HepG2 (cell line): ENCODE data around the gene CYB5R3. TPM values are rescaled to one million over a fixed set of nuclear protein-coding genes. Genes with fewer than 3 reads are reported as not detected.
A peak's percentile ranks its signal among the peaks of the same experiment; 100 is the strongest.

ENCODE experiments used
- ATAC-seq: fragments of 200-7000 bp; cut with Tn5 transposase; 3 replicates; pipeline ENCODE4 v1.9.1; 2020; ENCODE audit warnings: mild to moderate bottlenecking, moderate library complexity
- BruUV-seq: library from RNA; stranded (reverse); fragments of 400-500 nt; replicated peaks from 2 replicates; lab custom pipeline; 2021; lab: Mats Ljungman, UMichigan
- CTCF ChIA-PET: fragments of 300-600 bp; formaldehyde crosslinking; extraction: SDS; loops from one replicate; lab custom pipeline; 2021; ENCODE audit warnings: low total read pairs, inconsistent platforms, low intra/inter-chr PET ratio; lab: Yijun Ruan, JAX
- POLR2A ChIA-PET: fragments of 350-600 bp; sonication (Branson Sonifier 250); formaldehyde crosslinking; loops from one replicate; lab custom pipeline; 2020; ENCODE audit warnings: antibody characterized with exemption, inconsistent platforms; lab: Yijun Ruan, JAX
- DNase-seq: peaks from one replicate; pipeline ENCODE4 v3.0.0-alpha.2; 2015; ENCODE audit warnings: low spot score
- FAIRE-seq: peaks from 3 replicates; lab custom pipeline; 2011; peaks lifted over from hg19 to GRCh38; lab: Jason Lieb, UNC
- H2AFZ ChIP-seq: one replicate; pipeline ENCODE4 v1.6.1; 2011; ENCODE audit warnings: low read length, inconsistent platforms
- H3K27ac ChIP-seq: fragments of 300-600 bp; 3 replicates; pipeline ENCODE4 v1.8.0; 2011; ENCODE audit warnings: mixed run types, mild to moderate bottlenecking, mixed read lengths, low read length, inconsistent platforms; ENCODE audit not compliant: insufficient read depth; ENCODE audit errors: extremely low read length
- H3K27me3 ChIP-seq, 2 experiments: fragments of 200-600 bp in 1 of 2; 2 replicates in 1 of 2; 3 replicates in 1 of 2; pipeline versions ENCODE4 v1.6.0 to v1.8.0; 2011; ENCODE audit warnings: low read length in 2 of 2, mild to moderate bottlenecking in 2 of 2, moderate library complexity in 2 of 2, inconsistent platforms in 1 of 2; ENCODE audit not compliant: insufficient read depth in 2 of 2, control insufficient read depth in 1 of 2
- H3K36me3 ChIP-seq, 2 experiments: fragments of 200-600 bp in 1 of 2; replicated peaks in 1 of 2; 2 replicates in 1 of 2; 3 replicates in 1 of 2; pipeline versions ENCODE4 v1.5.1 to v1.8.0; 2011; ENCODE audit warnings: low read length in 2 of 2, inconsistent platforms in 1 of 2; ENCODE audit not compliant: insufficient read depth in 2 of 2, control insufficient read depth in 1 of 2
- H3K4me1 ChIP-seq: 2 replicates; pipeline ENCODE4 v1.5.1; 2012; ENCODE audit warnings: low read length, inconsistent platforms; ENCODE audit not compliant: insufficient read depth
- H3K4me2 ChIP-seq: 2 replicates; pipeline ENCODE4 v1.6.0; 2011; ENCODE audit warnings: low read depth, low read length, inconsistent platforms
- H3K4me3 ChIP-seq, 3 experiments: fragments of 200-600 bp in 1 of 3; sonication (generic), shearing (Covaris generic) in 1 of 3; replicated peaks in 1 of 3; 2 replicates each; pipeline ENCODE4 v1.5.1; 2011 to 2016; ENCODE audit warnings: low read length in 3 of 3, inconsistent platforms in 2 of 3, low read depth in 2 of 3, mild to moderate bottlenecking in 2 of 3, control low read depth in 1 of 3, mixed read lengths in 1 of 3; ENCODE audit not compliant: insufficient read depth in 1 of 3
- H3K79me2 ChIP-seq: one replicate; pipeline ENCODE4 v1.6.1; 2011; ENCODE audit warnings: low read length, inconsistent platforms; ENCODE audit not compliant: insufficient read depth
- H3K9ac ChIP-seq: 2 replicates; pipeline ENCODE4 v1.6.0; 2011; ENCODE audit warnings: mild to moderate bottlenecking, low read depth, low read length, inconsistent platforms; ENCODE audit not compliant: insufficient read depth
- H3K9me3 ChIP-seq: 2 replicates; pipeline ENCODE4 v1.5.1; 2012; ENCODE audit warnings: mild to moderate bottlenecking, low read length
- H4K20me1 ChIP-seq: 2 replicates; pipeline ENCODE4 v1.6.0; 2011; ENCODE audit warnings: inconsistent platforms, mild to moderate bottlenecking, low read length, moderate library complexity; ENCODE audit not compliant: insufficient read depth
- FOXK1 ChIP-seq: sonication (generic); formaldehyde crosslinking; IDR thresholded peaks from 2 replicates; pipeline ENCODE4 v1.4.0; 2020; ENCODE audit warnings: low read depth, missing genetic modification reagents, borderline replicate concordance
- WGBS: methylation state at CpG from one replicate; pipeline ENCODE4 v1.1.6; 2017; ENCODE audit warnings: low lambda C conversion rate; 5-methylcytosine and 5-hydroxymethylcytosine counted together
- in situ Hi-C: cut with HindIII; loops from 2 replicates; pipeline ENCODE4 v1.10.0; 2017; ENCODE audit warnings: low pct_unique_long_range_greater_than_20kb; ENCODE audit not compliant: extremely low pct_ligation_motif_present
- intact Hi-C: fragments of 100-400 bp; cut with micrococcal nuclease; formaldehyde crosslinking; loops from one replicate; pipeline ENCODE4 v1.10.0; 2022; ENCODE audit not compliant: unreplicated experiment
- polyA plus RNA-seq, 8 experiments: library from polyadenylated mRNA; depleted of rRNA in 3 of 8; stranded (reverse) in 7 of 8; unstranded in 1 of 8; fragments of >200 nt; fragmentation: Illumina TruSeq in 4 of 8; extraction: Trizol in 4 of 8; gene quantifications; 2 replicates each; pipeline versions ENCODE4 v1.2.1 to v1.2.3, GENCODE V29; 2011 to 2016; ENCODE audit warnings: low read depth in 4 of 8, missing spikeins in 1 of 8, mixed read lengths in 1 of 8; ENCODE audit not compliant: insufficient read depth in 1 of 8
- total RNA-seq, 5 experiments: library from RNA; depleted of rRNA; stranded (reverse); fragments of >200 nt; fragmentation: Illumina TruSeq; extraction: Trizol; gene quantifications; 2 replicates each; pipeline ENCODE4 v1.2.3, GENCODE V29; 2016; ENCODE audit warnings: low read depth in 1 of 5
- TF ChIP-seq, protein P1 (sequence below): sonication (generic); formaldehyde crosslinking; IDR thresholded peaks from 2 replicates; pipeline ENCODE4 v1.5.0; 2020; ENCODE audit warnings: mild to moderate bottlenecking, missing genetic modification reagents
- TF ChIP-seq, protein P2 (sequence below): sonication (generic); formaldehyde crosslinking; IDR thresholded peaks from 2 replicates; pipeline ENCODE4 v1.5.1; 2020; ENCODE audit warnings: mild to moderate bottlenecking, missing genetic modification reagents

CYB5R3 gene
- total and polyA plus RNA-seq, 2 of the 13 experiments (the other 11 are each of a cell fraction or from before 2014, with no cell fraction given) = 32.4 to 305 TPM

DNA sequence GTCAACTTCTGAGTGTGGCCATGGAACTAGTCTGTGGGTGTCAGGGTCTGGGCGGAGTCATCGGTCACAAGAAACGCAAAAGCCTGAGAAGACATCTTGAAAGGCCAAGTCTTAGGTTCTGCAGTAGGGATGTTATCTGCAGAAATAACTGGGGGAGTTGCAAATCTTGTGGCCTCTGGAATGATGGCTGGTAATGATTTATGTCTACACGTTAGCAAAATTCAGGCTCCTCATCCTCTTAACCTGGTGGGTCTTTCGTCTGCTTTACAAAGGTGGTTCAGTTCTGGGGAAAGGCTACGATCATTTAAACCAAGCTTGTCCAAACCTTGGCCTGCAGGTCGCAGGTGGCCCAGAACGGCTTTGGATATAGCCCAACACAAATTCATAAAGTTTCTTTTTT, 7.4 kb upstream of the CYB5R3 start:
- no peaks in the 10 kb centered on the region for H3K36me3 ChIP-seq
- no peak overlapping the region for H3K9ac ChIP-seq
- CTCF ChIA-PET = no interaction called here
- H4K20me1 ChIP-seq = no peaks in the 10 kb centered on the region
- FAIRE-seq = no peak
- no peaks in the 10 kb centered on the region for H3K79me2 ChIP-seq
- no peak overlapping the region for H3K27ac ChIP-seq
- H3K4me2 ChIP-seq = no peak overlapping the region
- intact Hi-C loops (no loop called here), in situ Hi-C loops (no loop called here)
- peaks cover 2 to 17% of the 10 kb centered on the region in 2 experiments; a peak in 3 of 5 replicates for H3K27me3 ChIP-seq
- H3K9me3 ChIP-seq = no peaks in the 10 kb centered on the region
- WGBS = 87% methylated on average over 8 of the region's 8 CpGs
- no peak for ATAC-seq
- no peak for DNase-seq
- no TSS peak for BruUV-seq
- H3K4me3 ChIP-seq = no peak overlapping the region
- POLR2A ChIA-PET = interaction anchor here (0.7 to 1.2 kb wide), 3 partner anchors 11 to 41 kb away, joined by 3 to 4 read pairs (median 3); no protein-coding TSS in a partner anchor
- no peak overlapping the region for H2AFZ ChIP-seq
- TF ChIP-seq, protein P1, sequence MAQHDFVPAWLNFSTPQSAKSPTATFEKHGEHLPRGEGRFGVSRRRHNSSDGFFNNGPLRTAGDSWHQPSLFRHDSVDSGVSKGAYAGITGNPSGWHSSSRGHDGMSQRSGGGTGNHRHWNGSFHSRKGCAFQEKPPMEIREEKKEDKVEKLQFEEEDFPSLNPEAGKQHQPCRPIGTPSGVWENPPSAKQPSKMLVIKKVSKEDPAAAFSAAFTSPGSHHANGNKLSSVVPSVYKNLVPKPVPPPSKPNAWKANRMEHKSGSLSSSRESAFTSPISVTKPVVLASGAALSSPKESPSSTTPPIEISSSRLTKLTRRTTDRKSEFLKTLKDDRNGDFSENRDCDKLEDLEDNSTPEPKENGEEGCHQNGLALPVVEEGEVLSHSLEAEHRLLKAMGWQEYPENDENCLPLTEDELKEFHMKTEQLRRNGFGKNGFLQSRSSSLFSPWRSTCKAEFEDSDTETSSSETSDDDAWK = no peak
- H3K4me1 ChIP-seq = peaks cover 58% of the 10 kb centered on the region

DNA sequence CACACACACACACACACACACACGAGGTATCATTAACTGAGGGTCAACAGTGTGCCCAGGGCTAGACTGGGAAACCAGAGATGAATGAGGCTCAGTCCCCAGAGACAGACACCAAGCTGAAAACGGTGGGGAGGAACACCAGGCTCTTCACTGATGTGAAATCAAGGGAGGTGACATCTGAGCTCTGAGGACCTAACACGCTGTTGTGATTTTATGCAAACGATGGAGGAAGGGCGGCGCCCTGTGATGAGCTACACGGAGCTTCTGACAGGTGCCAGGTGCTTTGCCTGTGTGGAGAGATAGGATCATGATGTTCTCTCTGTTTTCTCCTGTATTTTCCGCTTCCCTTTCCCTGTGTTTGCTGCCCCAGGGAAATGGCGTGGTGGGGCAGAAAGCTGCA, 6.5 kb upstream of the CYB5R3 start:
- CTCF ChIA-PET = no interaction called here
- FAIRE-seq (no peak), DNase-seq (no peak), ATAC-seq (peak; percentile 24; the same call in 1 of the 3 replicates)
- Histone ChIP-seq H3K27me3 (peaks cover 2 to 17% of the 10 kb centered on the region in 2 experiments; a peak in 3 of 5 replicates), H3K9me3 (no peaks in the 10 kb centered on the region), H4K20me1 (no peaks in the 10 kb centered on the region), H3K36me3 (no peaks in the 10 kb centered on the region), H3K27ac (no peak overlapping the region), H3K4me2 (peak overlapping the region; percentile 32; the same call in 1 of the 2 replicates), H3K4me3 (no peak overlapping the region), H3K9ac (no peak overlapping the region), H3K79me2 (no peaks in the 10 kb centered on the region), H2AFZ (no peak overlapping the region), H3K4me1 (peaks cover 66% of the 10 kb centered on the region)
- no peak for TF ChIP-seq FOXK1
- TF ChIP-seq, protein P2, sequence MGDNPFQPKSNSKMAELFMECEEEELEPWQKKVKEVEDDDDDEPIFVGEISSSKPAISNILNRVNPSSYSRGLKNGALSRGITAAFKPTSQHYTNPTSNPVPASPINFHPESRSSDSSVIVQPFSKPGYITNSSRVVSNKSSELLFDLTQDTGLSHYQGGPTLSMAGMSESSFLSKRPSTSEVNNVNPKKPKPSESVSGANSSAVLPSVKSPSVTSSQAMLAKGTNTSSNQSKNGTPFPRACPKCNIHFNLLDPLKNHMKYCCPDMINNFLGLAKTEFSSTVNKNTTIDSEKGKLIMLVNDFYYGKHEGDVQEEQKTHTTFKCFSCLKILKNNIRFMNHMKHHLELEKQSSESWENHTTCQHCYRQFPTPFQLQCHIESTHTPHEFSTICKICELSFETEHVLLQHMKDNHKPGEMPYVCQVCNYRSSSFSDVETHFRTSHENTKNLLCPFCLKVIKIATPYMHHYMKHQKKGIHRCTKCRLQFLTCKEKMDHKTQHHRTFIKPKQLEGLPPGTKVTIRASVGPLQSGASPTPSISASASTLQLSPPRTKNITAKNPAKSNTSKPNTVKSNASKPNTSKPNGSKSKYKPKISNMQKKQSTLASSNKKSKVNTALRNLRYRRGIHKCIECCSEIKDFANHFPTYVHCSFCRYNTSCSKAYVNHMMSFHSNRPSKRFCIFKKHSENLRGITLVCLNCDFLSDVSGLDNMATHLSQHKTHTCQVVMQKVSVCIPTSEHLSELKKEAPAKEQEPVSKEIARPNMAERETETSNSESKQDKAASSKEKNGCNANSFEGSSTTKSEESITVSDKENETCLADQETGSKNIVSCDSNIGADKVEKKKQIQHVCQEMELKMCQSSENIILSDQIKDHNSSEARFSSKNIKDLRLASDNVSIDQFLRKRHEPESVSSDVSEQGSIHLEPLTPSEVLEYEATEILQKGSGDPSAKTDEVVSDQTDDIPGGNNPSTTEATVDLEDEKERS (CRISPR knock-in tag) = 0 out of 2 replicates have a peak, but pooled peaks have one; percentile 39
- in situ Hi-C loops = no loop called here
- 19% methylated on average over 8 of the region's 9 CpGs for WGBS
- POLR2A ChIA-PET = interaction anchor here (1.0 kb wide), 1 partner anchor 9 kb away, joined by 5 read pairs; no protein-coding TSS in a partner anchor
- no TSS peak for BruUV-seq
- intact Hi-C loops = no loop called here
